Caco-2 (cell line): ENCODE results near the gene EPS15. TPM values are rescaled to one million over a fixed set of nuclear protein-coding genes. Genes with fewer than 3 reads are reported as not detected.
"Not testable (repeated sequence)": the region's sequence is repeated elsewhere in the genome, so short reads cannot be mapped to it uniquely, and the experiment has no call there.

ENCODE experiments used
- BruUV-seq: library from RNA; stranded (reverse); fragments of 400-500 nt; replicated peaks from 2 replicates; lab custom pipeline; 2021; lab: Mats Ljungman, UMichigan
- CTCF ChIA-PET: fragments of 300-600 bp; sonication (Branson Sonifier 250); formaldehyde crosslinking; loops from one replicate; lab custom pipeline; 2022; ENCODE audit warnings: antibody characterized with exemption; lab: Charles Lee
- POLR2A ChIA-PET: fragments of 300-600 bp; sonication (Branson Sonifier 250); formaldehyde crosslinking; loops from one replicate; lab custom pipeline; 2022; ENCODE audit warnings: antibody characterized with exemption; lab: Charles Lee
- DNase-seq, 2 experiments: peaks; one replicate each; pipeline versions ENCODE4 v3.0.0 to v3.0.0-alpha.2; 2020 to 2022
- H3K27me3 ChIP-seq: replicated peaks from 2 replicates; pipeline ENCODE4 v1.6.0; 2011; ENCODE audit warnings: low read length; ENCODE audit not compliant: control insufficient read depth, insufficient read depth
- H3K36me3 ChIP-seq: 2 replicates; pipeline ENCODE4 v1.5.1; 2011; ENCODE audit warnings: low read length; ENCODE audit not compliant: control insufficient read depth, insufficient read depth
- H3K4me1 ChIP-seq: fragments of 250-450 bp; sonication (Bioruptor Pico); 2 replicates; pipeline ENCODE4 v1.5.1; 2020; ENCODE audit warnings: mild to moderate bottlenecking
- H3K4me3 ChIP-seq: 2 replicates; pipeline ENCODE4 v1.5.1; 2011; ENCODE audit warnings: low read depth, mild to moderate bottlenecking, control low read depth, low read length
- H3K9me3 ChIP-seq: fragments of 250-450 bp; sonication (Bioruptor Pico); 2 replicates; pipeline ENCODE4 v1.5.1; 2020; ENCODE audit warnings: mild to moderate bottlenecking, moderate library complexity
- H3K27ac Mint-ChIP-seq: one replicate; pipeline ENCODE4 v1.8.0; 2022; ENCODE audit warnings: mixed read lengths; ENCODE audit not compliant: unreplicated experiment
- H3K27me3 Mint-ChIP-seq: one replicate; pipeline ENCODE4 v1.8.0; 2022; ENCODE audit warnings: mixed read lengths; ENCODE audit not compliant: insufficient read depth, unreplicated experiment
- H3K36me3 Mint-ChIP-seq: one replicate; pipeline ENCODE4 v1.8.0; 2022; ENCODE audit warnings: mild to moderate bottlenecking, mixed read lengths; ENCODE audit not compliant: insufficient read depth, unreplicated experiment
- H3K4me1 Mint-ChIP-seq: one replicate; pipeline ENCODE4 v1.8.0; 2022; ENCODE audit warnings: low read depth, mixed read lengths; ENCODE audit not compliant: unreplicated experiment
- H3K4me3 Mint-ChIP-seq: one replicate; pipeline ENCODE4 v1.8.0; 2022; ENCODE audit warnings: mild to moderate bottlenecking, moderate library complexity, mixed read lengths; ENCODE audit not compliant: unreplicated experiment
- H3K9me3 Mint-ChIP-seq: one replicate; pipeline ENCODE4 v1.8.0; 2022; ENCODE audit warnings: mixed read lengths; ENCODE audit not compliant: unreplicated experiment
- CTCF ChIP-seq, 2 experiments: fragments of 200-600 bp in 1 of 2; IDR thresholded peaks; 1 replicate in 1 of 2; 2 replicates in 1 of 2; pipeline versions ENCODE4 v1.5.1 to v1.8.0; 2011 to 2022; ENCODE audit warnings: antibody characterized with exemption in 1 of 2, control low read depth in 1 of 2, inconsistent platforms in 1 of 2, low read depth in 1 of 2, low read length in 1 of 2, mild to moderate bottlenecking in 1 of 2, moderate library complexity in 1 of 2; ENCODE audit not compliant: insufficient read depth in 1 of 2, severe bottlenecking in 1 of 2, unreplicated experiment in 1 of 2
- intact Hi-C: fragments of 100-400 bp; cut with micrococcal nuclease; formaldehyde crosslinking; loops from one replicate; pipeline ENCODE4 v1.10.0; 2022; ENCODE audit not compliant: unreplicated experiment
- total RNA-seq: library from RNA; stranded (reverse); gene quantifications from 2 replicates; pipeline ENCODE4 v1.2.3, GENCODE V29; 2022

EPS15 gene
- total RNA-seq, 1 experiment from 2014 or later, result 41.5 TPM

- Histone ChIP-seq H3K36me3 (no peaks in the 10 kb centered on the region; the same call in 1 of the 2 replicates), H3K4me1 (no peaks in the 10 kb centered on the region), H3K27me3 (no peaks in the 10 kb centered on the region), H3K4me3 (no peak overlapping the region), H3K9me3 (no peaks in the 10 kb centered on the region; the same call in 1 of the 2 replicates)
- DNase-seq, result no peak
- Mint-ChIP-seq H3K9me3 (no peaks in the 10 kb centered on the region), H3K27ac (no peak overlapping the region), H3K4me1 (no peaks in the 10 kb centered on the region), H3K36me3 (peaks cover 20% of the 10 kb centered on the region), H3K27me3 (no peaks in the 10 kb centered on the region), H3K4me3 (no peak overlapping the region)
- POLR2A ChIA-PET, result no interaction called here
- CTCF ChIA-PET, result interaction anchor here (0.5 kb wide), 1 partner anchor 17 kb away, joined by 4 read pairs; no protein-coding TSS in a partner anchor
- TF ChIP-seq CTCF (IDR thresholded peaks at IDR 0.05; ENCODE audit: insufficient read depth in 1 of 2, low read depth in 1 of 2, low read length in 1 of 2, severe bottlenecking in 1 of 2, unreplicated experiment in 1 of 2), result no peak
- intact Hi-C loops, result no loop called here
- no TSS peak for BruUV-seq
These were observed 66.1 kb downstream of the EPS15 start for GRCh38 chr1:51453010-51453409.

- H3K27me3 ChIP-seq, DNase-seq, CTCF ChIA-PET, H3K9me3 ChIP-seq, H3K27ac Mint-ChIP-seq, H3K9me3 Mint-ChIP-seq, H3K4me3 Mint-ChIP-seq, H3K4me1 Mint-ChIP-seq, H3K27me3 Mint-ChIP-seq, H3K36me3 ChIP-seq, BruUV-seq, H3K4me1 ChIP-seq, H3K4me3 ChIP-seq, POLR2A ChIA-PET: not testable (repeated sequence)
- intact Hi-C loops, result loop anchor here (10.0 kb wide), 1 partner anchor 316 kb away; no protein-coding TSS in a partner anchor
- peaks cover 17% of the 10 kb centered on the region for H3K36me3 Mint-ChIP-seq
These were observed 70.1 kb downstream of the EPS15 start for GRCh38 chr1:51448844-51449454.

- Mint-ChIP-seq H3K27me3 (no peaks in the 10 kb centered on the region), H3K27ac (no peak overlapping the region), H3K4me3 (no peak overlapping the region), H3K36me3 (peaks cover 16% of the 10 kb centered on the region), H3K4me1 (no peaks in the 10 kb centered on the region), H3K9me3 (no peaks in the 10 kb centered on the region)
- CTCF ChIA-PET, result no interaction called here
- Histone ChIP-seq H3K4me3 (no peak overlapping the region), H3K36me3 (no peaks in the 10 kb centered on the region), H3K9me3 (no peaks in the 10 kb centered on the region), H3K4me1 (no peaks in the 10 kb centered on the region), H3K27me3 (no peaks in the 10 kb centered on the region)
- no peak for TF ChIP-seq CTCF (IDR thresholded peaks at IDR 0.05; ENCODE audit: insufficient read depth in 1 of 2, low read depth in 1 of 2, low read length in 1 of 2, severe bottlenecking in 1 of 2, unreplicated experiment in 1 of 2)
- POLR2A ChIA-PET, result interaction anchor here (0.6 kb wide), 2 partner anchors 204 to 211 kb away, joined by 7 to 23 read pairs; no protein-coding TSS in a partner anchor
- no TSS peak for BruUV-seq
- intact Hi-C loops, result loop anchor here (10.0 kb wide), 1 partner anchor 319 kb away; no protein-coding TSS in a partner anchor
- DNase-seq, result no peak
These were observed 73.5 kb downstream of the EPS15 start for GRCh38 chr1:51445351-51446090.
